HG02571 (cell line): Measurements from ENCODE around the gene GASK1B.

ENCODE experiments used
- ATAC-seq: cut with Tn5 transposase; IDR thresholded peaks from one replicate; pipeline ENCODE4 v1.9.1; 2021; ENCODE audit warnings: mild to moderate bottlenecking, moderate library complexity; ENCODE audit not compliant: unreplicated experiment

The GASK1B gene

GRCh38 chr4:158172261-158173258 is at the start of gene GASK1B:
Gene GASK1B (minus strand): TSS chr4:158173025. CDS start chr4:158171375, 1,650 bp downstream.
- no peak for ATAC-seq

GRCh38 chr4:158219623-158220022 is 46.8 kb upstream of the GASK1B start:
- no peak for ATAC-seq

DNA sequence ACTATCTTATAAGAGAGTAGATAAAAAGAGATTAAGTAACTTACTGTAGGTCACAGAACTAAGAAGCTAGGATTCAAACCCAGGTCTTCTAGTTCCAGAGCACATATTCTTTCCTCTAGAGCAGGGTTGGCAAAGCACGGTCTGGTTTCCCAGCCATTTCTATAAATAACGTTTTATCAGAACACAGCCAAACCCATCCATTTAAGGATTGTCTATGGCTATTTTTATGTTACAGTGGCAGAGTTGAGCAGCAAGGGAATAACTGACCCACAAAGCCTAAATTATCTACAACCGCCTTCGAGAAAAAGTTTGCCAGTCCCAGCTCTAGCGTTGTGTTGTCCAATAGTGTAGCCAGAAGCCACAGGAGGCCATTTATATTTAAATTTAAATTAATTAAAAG is 44.9 kb upstream of the GASK1B start:
- no peak for ATAC-seq

DNA sequence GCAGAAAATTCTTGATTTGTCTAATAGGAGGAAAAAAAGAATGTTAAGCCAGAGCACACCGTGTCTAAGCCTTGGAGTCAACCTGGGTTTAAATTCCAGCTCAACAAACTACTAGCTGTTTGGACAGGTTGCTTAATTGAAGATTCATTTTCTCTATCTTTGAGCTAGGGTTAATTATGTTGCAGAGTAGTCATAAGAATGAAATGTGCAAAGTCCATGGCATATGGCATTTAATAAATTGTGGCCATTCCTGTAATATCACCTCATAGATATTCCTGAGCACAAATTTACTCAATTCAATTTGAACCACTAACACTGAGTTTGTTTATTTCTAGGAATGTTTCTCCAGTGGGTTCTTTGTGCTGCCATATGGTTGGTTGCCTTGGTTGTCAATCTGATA is 42.0 kb upstream of the GASK1B start:
- no peak for ATAC-seq

GRCh38 chr4:158213466-158213865 is 40.6 kb upstream of the GASK1B start:
- ATAC-seq, result no peak

DNA sequence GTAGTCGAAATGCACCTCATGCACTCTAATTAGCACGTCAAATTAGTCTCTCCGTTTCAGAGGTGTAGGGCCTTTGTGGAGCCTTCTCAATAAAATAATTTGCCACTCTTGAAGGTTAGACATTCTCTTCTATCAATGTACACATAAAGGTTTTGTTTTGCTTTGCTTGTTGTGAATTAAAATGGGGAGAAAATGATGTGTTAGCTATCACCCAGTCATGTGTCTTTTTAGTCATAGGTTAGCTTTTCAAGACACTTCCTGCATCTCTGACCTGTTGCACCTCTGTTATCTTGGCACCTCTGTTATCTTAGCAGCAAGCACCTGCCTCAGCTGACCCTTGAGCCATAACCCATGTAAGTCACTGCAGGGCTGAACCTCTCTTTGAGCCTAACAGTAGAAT is 38.4 kb upstream of the GASK1B start:
- no peak for ATAC-seq

- peak; percentile 97 for ATAC-seq
Measured at GRCh38 chr4:158209825-158210807, 37.3 kb upstream of the GASK1B start, which contains the start of gene TMEM144. Gene TMEM144 (plus strand): TSS chr4:158210486. CDS start chr4:158212668, 2,182 bp downstream.

DNA sequence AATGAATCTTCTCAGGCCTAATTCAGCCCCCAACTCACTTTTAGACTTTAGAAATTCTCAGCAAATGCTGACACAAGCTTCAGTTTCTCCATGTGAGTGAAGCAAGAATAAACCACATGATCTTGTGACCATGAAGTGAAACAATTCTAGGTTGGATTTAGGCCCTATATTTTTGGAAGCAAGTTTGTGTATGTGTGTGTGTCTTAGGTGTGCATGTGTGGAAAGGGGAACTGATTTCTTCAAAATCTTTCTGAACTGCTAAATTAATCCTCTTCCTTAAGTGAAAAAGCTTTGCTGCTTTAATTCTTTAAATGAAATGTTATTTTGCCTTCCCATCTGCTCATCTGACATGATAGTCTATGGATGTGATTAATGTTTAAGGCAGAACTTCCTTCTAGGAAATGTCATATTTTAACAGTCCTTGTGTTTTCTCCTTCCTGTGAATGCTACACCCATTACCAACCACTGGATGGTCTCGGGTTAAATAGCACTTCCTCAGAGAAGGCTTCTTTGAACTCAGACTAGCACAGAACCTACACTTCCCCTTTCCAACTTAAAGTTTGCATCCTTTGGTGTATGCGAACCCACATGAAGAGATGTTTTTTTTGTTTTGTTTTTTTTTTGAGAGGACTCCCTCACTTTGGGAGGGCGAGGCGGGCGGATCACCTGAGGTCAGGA is 36.3 kb upstream of the GASK1B start:
- ATAC-seq, result no peak

DNA sequence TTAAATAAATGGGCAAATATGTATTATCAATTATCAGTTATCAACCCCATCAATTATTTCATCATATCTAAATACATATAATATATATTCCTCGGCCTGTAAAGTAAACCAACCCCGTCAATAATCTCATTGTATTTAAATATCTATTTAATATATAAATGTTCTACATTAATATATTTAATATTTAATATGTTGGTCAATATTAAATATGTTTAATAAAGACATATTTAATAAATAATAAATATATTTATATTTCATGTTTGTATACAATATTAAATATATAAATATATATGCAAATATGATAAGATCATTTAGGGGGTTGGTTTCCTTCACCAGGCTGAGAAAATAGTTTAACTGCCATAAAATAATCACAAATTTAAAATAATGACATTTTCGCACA is 31.1 kb upstream of the GASK1B start:
- no peak for ATAC-seq

GRCh38 chr4:158203436-158203835 is 30.6 kb upstream of the GASK1B start:
- ATAC-seq, result no peak

DNA sequence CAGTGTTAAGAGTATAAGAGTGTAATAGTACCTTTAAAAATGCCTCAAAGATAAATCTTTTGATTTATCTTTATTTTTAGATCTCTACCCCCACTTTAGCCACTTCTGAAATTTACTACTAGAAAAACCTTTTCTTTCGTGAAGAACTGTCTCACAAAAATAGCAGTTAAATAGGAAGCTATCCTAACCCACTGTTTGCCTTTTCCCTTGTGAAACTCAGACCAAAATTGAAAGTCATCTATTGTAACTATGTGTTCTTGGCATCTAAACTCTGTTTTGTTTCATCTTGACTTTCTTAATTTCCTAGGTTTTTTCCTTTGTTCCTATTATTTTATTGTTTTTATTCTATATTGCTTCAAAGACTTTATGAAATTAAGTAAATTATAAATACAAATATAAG is 29.7 kb upstream of the GASK1B start:
- ATAC-seq, result no peak

GRCh38 chr4:158201876-158202275 is 29.1 kb upstream of the GASK1B start:
- no peak for ATAC-seq

- no peak for ATAC-seq
Measured at GRCh38 chr4:158201322-158201721, 28.5 kb upstream of the GASK1B start.

GRCh38 chr4:158200214-158200613 is 27.4 kb upstream of the GASK1B start:
- ATAC-seq, result no peak

DNA sequence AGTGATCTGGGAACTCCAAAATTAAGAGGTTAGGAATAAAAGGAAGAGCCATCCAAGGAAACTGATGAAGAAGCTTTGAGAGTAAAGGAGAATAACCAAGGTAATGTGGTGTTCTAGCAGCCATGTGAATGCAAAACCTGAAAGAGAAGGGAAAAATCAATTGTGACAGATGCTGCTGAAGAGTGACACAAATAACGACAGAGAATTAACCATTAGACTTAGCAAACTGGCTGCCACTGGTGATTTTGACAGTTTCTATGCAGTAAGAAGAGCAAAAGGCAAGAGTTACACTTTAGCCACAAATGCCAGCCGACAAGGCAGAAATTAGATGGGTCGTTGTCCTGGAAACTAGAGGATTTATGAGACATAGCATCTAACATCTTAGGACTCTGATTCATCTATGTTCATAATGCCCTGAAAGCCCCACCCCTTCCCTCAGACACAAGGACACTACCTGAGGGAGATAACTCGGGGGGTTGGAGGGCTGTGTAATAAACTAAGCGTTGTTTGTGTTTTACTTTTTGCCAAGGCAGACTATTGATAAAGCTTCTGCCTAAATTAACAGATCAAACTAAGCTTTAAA is 24.5 kb upstream of the GASK1B start:
- no peak for ATAC-seq

DNA sequence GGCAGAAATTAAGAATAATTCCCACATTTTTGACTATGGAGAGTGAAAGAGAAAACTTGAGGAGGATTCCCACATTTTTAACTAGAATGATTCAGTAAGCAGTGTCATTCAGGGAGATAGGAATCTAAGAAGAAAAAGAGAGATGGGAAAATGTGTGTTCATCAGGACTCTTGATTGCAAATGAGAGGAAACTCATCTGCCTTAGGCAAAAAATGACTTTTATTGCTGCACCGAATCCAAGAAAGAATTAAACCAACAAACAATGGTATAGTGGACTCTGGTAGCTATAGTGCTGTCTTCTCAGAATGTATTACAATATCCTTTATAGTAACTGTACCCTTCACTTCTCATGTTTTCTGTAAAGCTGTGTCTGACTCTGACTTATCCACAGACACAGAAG is 22.5 kb upstream of the GASK1B start:
- ATAC-seq, result no peak

DNA sequence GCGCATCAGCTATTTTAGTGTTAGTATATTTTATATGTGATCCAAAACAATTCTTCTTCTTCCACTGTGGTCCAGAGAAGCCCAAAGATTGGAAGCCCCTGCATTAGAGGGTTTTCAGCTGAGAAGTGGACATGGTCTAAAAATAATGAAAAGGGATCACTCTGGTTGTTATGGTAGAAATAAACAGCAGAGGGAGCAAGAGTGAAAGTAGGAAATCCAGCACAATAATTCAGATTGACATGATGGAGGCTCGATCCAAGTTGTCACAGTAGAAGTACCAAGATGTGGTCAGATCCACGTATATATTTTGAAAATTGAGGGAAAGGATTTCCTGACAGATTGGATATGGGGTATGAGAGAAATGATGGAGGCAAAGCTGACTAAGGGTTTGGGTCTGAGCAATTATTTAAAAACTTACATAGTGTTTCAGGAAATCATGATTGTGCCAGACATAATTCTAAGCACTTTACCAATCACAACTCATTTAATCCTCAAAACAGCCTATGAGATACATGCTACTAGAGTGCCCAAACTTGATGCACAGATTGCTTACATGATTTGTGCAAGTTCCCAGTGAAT is 20.4 kb upstream of the GASK1B start:
- ATAC-seq, result no peak

- no peak for ATAC-seq
Measured at GRCh38 chr4:158192439-158193158, 19.8 kb upstream of the GASK1B start.

GRCh38 chr4:158190718-158191117 is 17.9 kb upstream of the GASK1B start:
- ATAC-seq, result no peak
